ENCODE results near the gene TUT1.
A peak's percentile ranks its signal among the peaks of the same experiment; 100 is the strongest.
"Not testable (repeated sequence)": the region's sequence is repeated elsewhere in the genome, so short reads cannot be mapped to it uniquely, and the experiment has no call there.

TUT1 gene

GRCh38 chr11:62603776-62604299 is 12.5 kb upstream of the TUT1 start:
- no peak for DNase-seq

GRCh38 chr11:62603072-62603408 is 11.7 kb upstream of the TUT1 start:
- DNase-seq: no peak

GRCh38 chr11:62602141-62603071 is 11.1 kb upstream of the TUT1 start:
- DNase-seq: peak; percentile 49

GRCh38 chr11:62601372-62602140 is 10.2 kb upstream of the TUT1 start, which contains the start of gene MTA2:
Gene MTA2, minus strand, starts transcription at chr11:62601865. Its CDS starts 415 bp downstream, at chr11:62601450.
- peak; percentile 99 for DNase-seq

- peak; percentile 55 for DNase-seq
Measured at GRCh38 chr11:62601122-62601371, 9.7 kb upstream of the TUT1 start.

- no peak for DNase-seq
Measured at GRCh38 chr11:62600367-62601121, 9.2 kb upstream of the TUT1 start.

- peak; percentile 50 for DNase-seq
Measured at GRCh38 chr11:62599901-62600300, 8.6 kb upstream of the TUT1 start.

GRCh38 chr11:62599069-62599696 is 7.9 kb upstream of the TUT1 start:
- peak; percentile 99 for DNase-seq

GRCh38 chr11:62595124-62595523 is 3.8 kb upstream of the TUT1 start:
- no peak for DNase-seq

- peak; percentile 83 for DNase-seq
Measured at GRCh38 chr11:62593434-62594044, 2.2 kb upstream of the TUT1 start.

- DNase-seq: no peak
Measured at GRCh38 chr11:62592989-62593421, 1.7 kb upstream of the TUT1 start.

- no peak for DNase-seq
Measured at GRCh38 chr11:62592146-62592815, 958 bp upstream of the TUT1 start.

GRCh38 chr11:62588966-62589637 is 2.2 kb downstream of the TUT1 start:
- DNase-seq: peak; percentile 26

- DNase-seq: not testable (repeated sequence)
Measured at GRCh38 chr11:62585356-62585755, 6.0 kb downstream of the TUT1 start.

- DNase-seq: not testable (repeated sequence)
Measured at GRCh38 chr11:62581735-62582134, 9.6 kb downstream of the TUT1 start.

GRCh38 chr11:62580959-62581715 is 10.2 kb downstream of the TUT1 start:
- DNase-seq: no peak

GRCh38 chr11:62579252-62579651 is 12.1 kb downstream of the TUT1 start:
- no peak for DNase-seq

- no peak for DNase-seq
Measured at GRCh38 chr11:62578541-62578940, 12.8 kb downstream of the TUT1 start.

GRCh38 chr11:62577046-62577714 is 14.1 kb downstream of the TUT1 start:
- DNase-seq: no peak

- DNase-seq: no peak
Measured at GRCh38 chr11:62575837-62576236, 15.5 kb downstream of the TUT1 start.
